HG03575 (cell line): Measurements from ENCODE around the gene MAP2K1.
"Not testable (repeated sequence)": the region's sequence is repeated elsewhere in the genome, so short reads cannot be mapped to it uniquely, and the experiment has no call there.

Experiments
- ATAC-seq: cut with Tn5 transposase; IDR thresholded peaks from one replicate; pipeline ENCODE4 v1.9.1; 2021; ENCODE audit not compliant: unreplicated experiment, insufficient number of reproducible peaks, low FRiP score; ENCODE audit errors: extremely low read depth

MAP2K1 gene

GRCh38 chr15:66386204-66387123, at the start of gene MAP2K1:
MAP2K1 (plus strand) TSS chr15:66386912; CDS start chr15:66387348, 436 bp downstream.
- peak; percentile 37 for ATAC-seq

- ATAC-seq = not testable (repeated sequence)
Observed at GRCh38 chr15:66348530-66348929, 38.2 kb upstream of the MAP2K1 start.

- no peak for ATAC-seq
Observed at GRCh38 chr15:66356077-66356358, 30.7 kb upstream of the MAP2K1 start.

- peak; percentile 68 for ATAC-seq
Observed at GRCh38 chr15:66356359-66357236, 30.1 kb upstream of the MAP2K1 start, which contains the start of gene TIPIN. TIPIN (minus strand) TSS chr15:66356685; CDS start chr15:66352947, 3,738 bp downstream.

GRCh38 chr15:66359740-66360139, 27.0 kb upstream of the MAP2K1 start:
- ATAC-seq = no peak

GRCh38 chr15:66361745-66362460, 24.8 kb upstream of the MAP2K1 start:
- ATAC-seq = not testable (repeated sequence)

- no peak for ATAC-seq
Observed at GRCh38 chr15:66362776-66363175, 23.9 kb upstream of the MAP2K1 start.

GRCh38 chr15:66364944-66365528, 21.7 kb upstream of the MAP2K1 start:
- ATAC-seq = no peak

- ATAC-seq = no peak
Observed at GRCh38 chr15:66369773-66370651, 16.7 kb upstream of the MAP2K1 start.

- ATAC-seq = no peak
Observed at GRCh38 chr15:66374179-66374578, 12.5 kb upstream of the MAP2K1 start.

GRCh38 chr15:66378814-66379430, 7.8 kb upstream of the MAP2K1 start:
- no peak for ATAC-seq

- not testable (repeated sequence) for ATAC-seq
Observed at GRCh38 chr15:66381376-66381775, 5.3 kb upstream of the MAP2K1 start.

GRCh38 chr15:66387163-66388042, 691 bp downstream of the MAP2K1 start:
- no peak for ATAC-seq

GRCh38 chr15:66388043-66388363, 1.3 kb downstream of the MAP2K1 start:
- ATAC-seq = no peak

- ATAC-seq = no peak
Observed at GRCh38 chr15:66388576-66388975, 1.9 kb downstream of the MAP2K1 start.

- no peak for ATAC-seq
Observed at GRCh38 chr15:66389098-66389858, 2.6 kb downstream of the MAP2K1 start.
